CD4-positive, alpha-beta T cell treated with Interleukin-21 for 1 hour (primary cell): ENCODE results near the gene MYO9B.

Experiments
- DNase-seq: peaks from one replicate; pipeline ENCODE4 v3.0.0-alpha.2; 2020

The MYO9B gene

GRCh38 chr19:17063428-17063827 is 12.1 kb upstream of the MYO9B start:
- no peak for DNase-seq

- DNase-seq = no peak
Measured at GRCh38 chr19:17069193-17069592, 6.4 kb upstream of the MYO9B start.

- no peak for DNase-seq
Measured at GRCh38 chr19:17070421-17070820, 5.2 kb upstream of the MYO9B start.

- DNase-seq = no peak
Measured at GRCh38 chr19:17070912-17071311, 4.7 kb upstream of the MYO9B start.

- no peak for DNase-seq
Measured at GRCh38 chr19:17073869-17074633, 1.5 kb upstream of the MYO9B start.

- DNase-seq = peak; percentile 21
Measured at GRCh38 chr19:17074634-17075034, 943 bp upstream of the MYO9B start.

- DNase-seq = peak; percentile 68
Measured at GRCh38 chr19:17075864-17076542, 426 bp downstream of the MYO9B start.

GRCh38 chr19:17076543-17076991 is 990 bp downstream of the MYO9B start:
- DNase-seq = peak; percentile 19

- DNase-seq = no peak
Measured at GRCh38 chr19:17077447-17078028, 2.0 kb downstream of the MYO9B start.

- no peak for DNase-seq
Measured at GRCh38 chr19:17078036-17078919, 2.7 kb downstream of the MYO9B start.

GRCh38 chr19:17078920-17079709 is 3.5 kb downstream of the MYO9B start:
- DNase-seq = no peak

- DNase-seq = peak; percentile 73
Measured at GRCh38 chr19:17079710-17080439, 4.3 kb downstream of the MYO9B start.

- DNase-seq = no peak
Measured at GRCh38 chr19:17080440-17080801, 4.8 kb downstream of the MYO9B start.

- no peak for DNase-seq
Measured at GRCh38 chr19:17081672-17082630, 6.4 kb downstream of the MYO9B start.

GRCh38 chr19:17086120-17086519 is 10.5 kb downstream of the MYO9B start:
- no peak for DNase-seq

- DNase-seq = no peak
Measured at GRCh38 chr19:17086834-17087233, 11.3 kb downstream of the MYO9B start.

GRCh38 chr19:17088552-17088951 is 13.0 kb downstream of the MYO9B start:
- DNase-seq = no peak

GRCh38 chr19:17090583-17090982 is 15.0 kb downstream of the MYO9B start:
- DNase-seq = peak; percentile 13

GRCh38 chr19:17091758-17092333 is 16.3 kb downstream of the MYO9B start:
- no peak for DNase-seq

GRCh38 chr19:17092696-17093095 is 17.1 kb downstream of the MYO9B start:
- DNase-seq = no peak
